IMR-90 (cell line): ENCODE results near the gene TMEM135. TPM values are rescaled to one million over a fixed set of nuclear protein-coding genes. Genes with fewer than 3 reads are reported as not detected.

ENCODE experiments used
- ATAC-seq: fragments of 200-7000 bp; cut with Tn5 transposase; 2 replicates; pipeline ENCODE4 v1.9.1; 2020; ENCODE audit warnings: low read depth, mild to moderate bottlenecking, moderate library complexity
- BruUV-seq: library from RNA; stranded (reverse); fragments of 400-500 nt; replicated peaks from 2 replicates; lab custom pipeline; 2021; lab: Mats Ljungman, UMichigan
- CTCF ChIA-PET: fragments of 300-600 bp; formaldehyde crosslinking; extraction: SDS; loops from one replicate; lab custom pipeline; 2021; ENCODE audit warnings: antibody characterized with exemption; lab: Yijun Ruan, JAX
- POLR2A ChIA-PET: fragments of 300-600 bp; sonication (Branson Sonifier 250); formaldehyde crosslinking; loops from one replicate; lab custom pipeline; 2022; ENCODE audit warnings: antibody characterized with exemption; ENCODE audit not compliant: unreplicated experiment; lab: Charles Lee
- DNase-seq: peaks from one replicate; pipeline ENCODE4 v3.0.0; 2013
- H2AFZ ChIP-seq: replicated peaks from 2 replicates; pipeline ENCODE3; 2013; ENCODE audit warnings: low read length, mild to moderate bottlenecking; ENCODE audit not compliant: poor library complexity
- H2AK5ac ChIP-seq: 2 replicates; pipeline ENCODE4 v1.6.1; 2013; ENCODE audit warnings: low read depth, low read length, inconsistent platforms
- H2AK9ac ChIP-seq: replicated peaks from 2 replicates; pipeline ENCODE3; 2013; ENCODE audit warnings: mild to moderate bottlenecking, low read depth, low read length, moderate library complexity; ENCODE audit not compliant: poor library complexity
- H2BK120ac ChIP-seq: 2 replicates; pipeline ENCODE4 v1.6.1; 2013; ENCODE audit warnings: low read depth, low read length, inconsistent platforms
- H2BK15ac ChIP-seq: 3 replicates; pipeline ENCODE4 v1.6.1; 2013; ENCODE audit warnings: low read depth, low read length, inconsistent platforms
- H2BK20ac ChIP-seq: 2 replicates; pipeline ENCODE4 v1.6.1; 2013; ENCODE audit warnings: low read depth, mild to moderate bottlenecking, inconsistent platforms, low read length, moderate library complexity
- H2BK5ac ChIP-seq: 2 replicates; pipeline ENCODE4 v1.6.1; 2013; ENCODE audit warnings: mild to moderate bottlenecking, low read depth, low read length, inconsistent platforms; ENCODE audit not compliant: poor library complexity, severe bottlenecking
- H3K14ac ChIP-seq: replicated peaks from 2 replicates; pipeline ENCODE4 v1.6.1; 2013; ENCODE audit warnings: low read depth, low read length, inconsistent platforms
- H3K18ac ChIP-seq: 2 replicates; pipeline ENCODE4 v1.6.1; 2013; ENCODE audit warnings: low read depth, low read length, control low read depth
- H3K23ac ChIP-seq: 2 replicates; pipeline ENCODE4 v1.6.1; 2013; ENCODE audit warnings: low read depth, low read length, inconsistent platforms
- H3K27ac ChIP-seq: 2 replicates; pipeline ENCODE4 v1.5.1; 2013; ENCODE audit warnings: mild to moderate bottlenecking, control low read depth, low read length; ENCODE audit not compliant: insufficient read depth
- H3K27me3 ChIP-seq: 2 replicates; pipeline ENCODE4 v1.6.1; 2013; ENCODE audit warnings: low read length; ENCODE audit not compliant: control insufficient read depth, insufficient read depth
- H3K36me3 ChIP-seq: 2 replicates; pipeline ENCODE4 v1.6.1; 2013; ENCODE audit warnings: low read length, mixed read lengths; ENCODE audit not compliant: control insufficient read depth, insufficient read depth
- H3K4ac ChIP-seq: 2 replicates; pipeline ENCODE4 v1.6.1; 2013; ENCODE audit warnings: low read depth, low read length, inconsistent platforms
- H3K4me1 ChIP-seq: 2 replicates; pipeline ENCODE4 v1.6.1; 2013; ENCODE audit warnings: low read length, mixed read lengths; ENCODE audit not compliant: control insufficient read depth, insufficient read depth
- H3K4me2 ChIP-seq: 2 replicates; pipeline ENCODE4 v1.6.1; 2013; ENCODE audit warnings: low read depth, mild to moderate bottlenecking, control low read depth, low read length, moderate library complexity
- H3K4me3 ChIP-seq: 2 replicates; pipeline ENCODE4 v1.5.1; 2013; ENCODE audit warnings: low read depth, mild to moderate bottlenecking, control low read depth, low read length, moderate library complexity; ENCODE audit not compliant: insufficient read depth
- H3K56ac ChIP-seq: 2 replicates; pipeline ENCODE4 v1.6.1; 2013; ENCODE audit warnings: low read length, inconsistent platforms; ENCODE audit not compliant: insufficient read depth; ENCODE audit errors: extremely low read depth
- H3K79me1 ChIP-seq, 2 experiments: 2 replicates each; pipeline ENCODE4 v1.6.1; 2013; ENCODE audit warnings: low read length in 2 of 2, inconsistent platforms in 1 of 2, low read depth in 1 of 2
- H3K9ac ChIP-seq: 2 replicates; pipeline ENCODE4 v1.6.1; 2013; ENCODE audit warnings: low read depth, low read length, control low read depth
- H3K9me1 ChIP-seq: 2 replicates; pipeline ENCODE4 v1.6.1; 2013; ENCODE audit warnings: low read length, inconsistent platforms; ENCODE audit not compliant: insufficient read depth
- H3K9me3 ChIP-seq: 2 replicates; pipeline ENCODE4 v1.6.1; 2013; ENCODE audit warnings: low read length; ENCODE audit not compliant: control insufficient read depth, insufficient read depth
- H4K20me1 ChIP-seq: 2 replicates; pipeline ENCODE4 v1.6.1; 2013; ENCODE audit warnings: low read length, inconsistent platforms; ENCODE audit not compliant: insufficient read depth
- H4K5ac ChIP-seq: 2 replicates; pipeline ENCODE4 v1.6.1; 2013; ENCODE audit warnings: mild to moderate bottlenecking, low read depth, low read length, control low read depth
- H4K8ac ChIP-seq, 2 experiments: 2 replicates each; pipeline ENCODE4 v1.6.1; 2013; ENCODE audit warnings: low read depth in 2 of 2, low read length in 2 of 2, control low read depth in 1 of 2, inconsistent platforms in 1 of 2
- H4K91ac ChIP-seq: 2 replicates; pipeline ENCODE4 v1.6.1; 2013; ENCODE audit warnings: low read depth, low read length, inconsistent platforms; ENCODE audit not compliant: insufficient read depth
- CTCF ChIP-seq: conservative IDR thresholded peaks from 2 replicates; pipeline ENCODE4 v1.5.1; 2012; ENCODE audit warnings: mild to moderate bottlenecking, low read depth, low read length, improper control_type of control experiment
- ELK1 ChIP-seq: fragments of 150-350 bp; IDR thresholded peaks from 2 replicates; pipeline ENCODE4 v1.6.1; 2016; ENCODE audit warnings: low read depth, mild to moderate bottlenecking, low read length, moderate library complexity, borderline replicate concordance
- FOS ChIP-seq: fragments of 150-350 bp; IDR thresholded peaks from 2 replicates; pipeline ENCODE4 v1.6.1; 2016; ENCODE audit warnings: low read depth, low read length
- MAFK ChIP-seq: IDR thresholded peaks from 2 replicates; pipeline ENCODE4 v1.6.1; 2012; ENCODE audit warnings: low read depth, low read length, improper control_type of control experiment
- MAZ ChIP-seq: IDR thresholded peaks from 2 replicates; pipeline ENCODE4 v1.6.1; 2012; ENCODE audit warnings: low read depth, mild to moderate bottlenecking, low read length, improper control_type of control experiment, moderate library complexity, borderline replicate concordance
- MXI1 ChIP-seq: IDR thresholded peaks from 2 replicates; pipeline ENCODE4 v1.6.1; 2012; ENCODE audit warnings: low read depth, mild to moderate bottlenecking, low read length, moderate library complexity, borderline replicate concordance
- POLR2A ChIP-seq: IDR thresholded peaks from 2 replicates; pipeline ENCODE4 v1.6.1; 2012; ENCODE audit warnings: mild to moderate bottlenecking, low read depth, low read length
- RAD21 ChIP-seq: IDR thresholded peaks from 2 replicates; pipeline ENCODE4 v1.6.1; 2012; ENCODE audit warnings: low read length, improper control_type of control experiment
- RFX5 ChIP-seq: IDR thresholded peaks from 2 replicates; pipeline ENCODE4 v1.8.0; 2012; ENCODE audit warnings: low read depth, mild to moderate bottlenecking, low read length, moderate library complexity
- SMC3 ChIP-seq: fragments of 150-350 bp; IDR thresholded peaks from 2 replicates; pipeline ENCODE4 v1.6.1; 2016; ENCODE audit warnings: low read depth, mild to moderate bottlenecking, antibody characterized with exemption, low read length, moderate library complexity
- USF2 ChIP-seq: fragments of 150-350 bp; IDR thresholded peaks from 2 replicates; pipeline ENCODE4 v1.6.1; 2017; ENCODE audit warnings: mild to moderate bottlenecking, antibody characterized with exemption, low read length, low read depth
- WGBS, 2 experiments: methylation state at CpG; one replicate each; pipeline versions ENCODE4 v1.1.5 to v1.1.7; 2013; ENCODE audit warnings: missing lambda C conversion rate in 2 of 2; ENCODE audit not compliant: insufficient read length in 1 of 2; ENCODE audit errors: extremely low coverage in 2 of 2; 5-methylcytosine and 5-hydroxymethylcytosine counted together
- dilution Hi-C: fragments of 300-500 bp; cut with HindIII; formaldehyde crosslinking; loops from one replicate; pipeline ENCODE4 v1.14.3; 2018; ENCODE audit warnings: low sequenced_read_pairs; ENCODE audit not compliant: unreplicated experiment
- in situ Hi-C: fragments of 300-500 bp; cut with MboI; formaldehyde crosslinking; loops from 3 replicates; pipeline ENCODE4 v1.14.3; 2019; ENCODE audit warnings: low sequenced_read_pairs, inconsistent platforms, mixed read lengths
- intact Hi-C: fragments of 100-400 bp; cut with micrococcal nuclease; formaldehyde crosslinking; loops from 2 replicates; pipeline ENCODE4 v1.10.0; 2022
- polyA plus RNA-seq, 3 experiments: library from polyadenylated mRNA; depleted of rRNA; stranded (reverse); fragments of >200 nt; gene quantifications; 2 replicates each; pipeline ENCODE4 v1.2.3, GENCODE V29; 2012; ENCODE audit warnings: low replicate concordance in 1 of 3
- total RNA-seq: library from RNA; depleted of rRNA; stranded (reverse); fragments of >200 nt; gene quantifications from 2 replicates; pipeline ENCODE4 v1.2.3, GENCODE V29; 2012

The TMEM135 gene
- total and polyA plus RNA-seq, 2 of the 4 experiments (the other 2 are of a cell fraction), result 3.9 to 5.9 TPM

GRCh38 chr11:87101956-87102580 lies 64.3 kb downstream of the TMEM135 start:
- no peak overlapping the region for H2AFZ ChIP-seq
- no peak overlapping the region for H3K9ac ChIP-seq
- H3K4me1 ChIP-seq, result no peaks in the 10 kb centered on the region
- CTCF ChIA-PET, result interaction anchor here (0.5 kb wide), 1 partner anchor 45 kb away, joined by 3 read pairs; no protein-coding TSS in a partner anchor
- peaks cover 0 to 10% of the 10 kb centered on the region in 2 experiments; a peak in 2 of 4 replicates for H3K79me1 ChIP-seq
- no TSS peak for BruUV-seq
- H2AK9ac ChIP-seq, result no peak overlapping the region
- no peaks in the 10 kb centered on the region for H3K9me3 ChIP-seq
- no peaks in the 10 kb centered on the region for H3K27me3 ChIP-seq
- no peak overlapping the region for H3K4me2 ChIP-seq
- no peak overlapping the region for H3K23ac ChIP-seq
- no peak for DNase-seq
- in situ Hi-C loops, result no loop called here
- H3K14ac ChIP-seq, result no peak overlapping the region
- no peak for ATAC-seq
- H2BK5ac ChIP-seq, result no peak overlapping the region
- WGBS, 2 experiments, result no CpG with 5 or more reads among the region's 4 CpGs
- intact Hi-C loops, result no loop called here
- H2AK5ac ChIP-seq, result no peak overlapping the region
- H2BK15ac ChIP-seq, result no peak overlapping the region
- no peak overlapping the region for H3K4me3 ChIP-seq
- H2BK20ac ChIP-seq, result no peak overlapping the region
- no peaks in the 10 kb centered on the region for H3K9me1 ChIP-seq
- H3K56ac ChIP-seq, result no peak overlapping the region
- TF ChIP-seq ELK1 (no peak), CTCF (no peak), FOS (no peak), POLR2A (no peak), MXI1 (no peak), SMC3 (no peak), MAFK (no peak), MAZ (no peak), USF2 (no peak), RFX5 (no peak), RAD21 (no peak)
- no peak overlapping the region for H4K8ac ChIP-seq
- no peak overlapping the region for H3K4ac ChIP-seq
- H4K5ac ChIP-seq, result no peak overlapping the region
- no peak overlapping the region for H3K18ac ChIP-seq
- H3K27ac ChIP-seq, result no peak overlapping the region
- no peaks in the 10 kb centered on the region for H3K36me3 ChIP-seq
- H2BK120ac ChIP-seq, result no peak overlapping the region
- H4K91ac ChIP-seq, result no peak overlapping the region
- POLR2A ChIA-PET, result no interaction called here
- H4K20me1 ChIP-seq, result no peaks in the 10 kb centered on the region; the same call in 1 of the 2 replicates
- dilution Hi-C loops, result no loop called here
